ENCODE data around the gene AHSP. TPM values are rescaled to one million over a fixed set of nuclear protein-coding genes. Genes with fewer than 3 reads are reported as not detected.

Gene AHSP
- total and polyA plus RNA-seq, 2 donors (not counting 1 experiment from before 2014, with no cell fraction given), result not detected

DNA sequence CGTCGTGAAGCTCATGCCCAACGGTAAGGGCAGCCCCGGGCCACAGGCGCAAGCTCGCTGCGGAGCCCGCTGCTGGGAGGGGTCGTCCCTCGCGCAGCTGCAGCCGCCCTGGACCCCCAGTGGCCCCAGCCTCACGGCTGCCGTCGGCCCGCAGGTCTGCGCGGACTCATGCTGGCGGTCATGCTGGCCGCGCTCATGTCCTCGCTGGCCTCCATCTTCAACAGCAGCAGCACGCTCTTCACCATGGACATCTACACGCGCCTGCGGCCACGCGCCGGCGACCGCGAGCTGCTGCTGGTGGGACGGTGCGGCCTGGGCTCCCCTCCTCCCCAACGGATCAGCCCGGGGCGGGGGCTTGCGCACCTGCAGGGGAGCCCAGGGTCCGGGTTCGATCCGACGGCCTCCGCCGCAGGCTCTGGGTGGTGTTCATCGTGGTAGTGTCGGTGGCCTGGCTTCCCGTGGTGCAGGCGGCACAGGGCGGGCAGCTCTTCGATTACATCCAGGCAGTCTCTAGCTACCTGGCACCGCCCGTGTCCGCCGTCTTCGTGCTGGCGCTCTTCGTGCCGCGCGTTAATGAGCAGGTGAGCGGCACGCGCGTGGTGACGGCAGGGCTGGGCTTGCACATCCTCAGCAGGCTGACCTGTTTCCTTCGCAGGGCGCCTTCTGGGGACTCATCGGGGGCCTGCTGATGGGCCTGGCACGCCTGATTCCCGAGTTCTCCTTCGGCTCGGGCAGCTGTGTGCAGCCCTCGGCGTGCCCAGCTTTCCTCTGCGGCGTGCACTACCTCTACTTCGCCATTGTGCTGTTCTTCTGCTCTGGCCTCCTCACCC lies 39.0 kb upstream of the AHSP start:
- no peak overlapping the region for H3K27ac Mint-ChIP-seq
- H3K4me3 ChIP-seq (ENCODE audit: control extremely low read depth in 1 of 5, extremely low read depth in 1 of 5, insufficient read depth in 1 of 5, low read depth in 2 of 5, low read length in 4 of 5), result peak overlapping the region in 4 of 5 experiments; percentile 51 to 72 (median 63)
- ATAC-seq (ENCODE audit: low read depth) (no peak), DNase-seq (no peak)
- H3K4me3 Mint-ChIP-seq, result peak overlapping the region; percentile 96
- ChIA-PET POLR2A (interaction anchor here (2.1 kb wide), 1 partner anchor 12 kb away, joined by 6 read pairs; no protein-coding TSS in a partner anchor), CTCF (interaction anchor here (1.0 to 2.2 kb wide), 3 partner anchors 12 to 379 kb away, joined by 3 to 7 read pairs (median 6); partner anchors contain the start of gene ARMC5)
- peaks cover 0 to 20% of the 10 kb centered on the region in 2 experiments for H3K36me3 ChIP-seq (replicated peaks in 1 of 2; ENCODE audit: control extremely low read depth in 1 of 2, control insufficient read depth in 1 of 2, extremely low read depth in 1 of 2, insufficient read depth in 2 of 2, low read length in 1 of 2)
- peaks cover 3% of the 10 kb centered on the region for H3K27me3 Mint-ChIP-seq
- H3K9ac ChIP-seq (ENCODE audit: low read length), result peak overlapping the region; percentile 73
- peaks cover 6% of the 10 kb centered on the region for H4K20me1 ChIP-seq (ENCODE audit: control insufficient read depth, insufficient read depth, low read length, poor library complexity, severe bottlenecking)
- H3K27ac ChIP-seq (ENCODE audit: low read length in 2 of 2), result no peak overlapping the region
- H2AFZ ChIP-seq (ENCODE audit: insufficient read depth, low read depth, low read length, poor library complexity, severe bottlenecking), result peak overlapping the region; percentile 88
- peaks cover 0 to 12% (median 4%) of the 10 kb centered on the region in 4 experiments for H3K27me3 ChIP-seq (replicated peaks in 1 of 4; ENCODE audit: control extremely low read depth in 1 of 4, control insufficient read depth in 3 of 4, insufficient read depth in 4 of 4, low read length in 3 of 4)
- H3K4me1 Mint-ChIP-seq, result peaks cover 12% of the 10 kb centered on the region
- intact Hi-C loops (cut with micrococcal nuclease), result loop anchor here (1.0 kb wide), 1 partner anchor 11 kb away; no protein-coding TSS in a partner anchor
- H3K79me2 ChIP-seq (ENCODE audit: control insufficient read depth, insufficient read depth, low read length), result no peaks in the 10 kb centered on the region
- peaks cover 10 to 16% of the 10 kb centered on the region in 2 donors for H3K4me1 ChIP-seq (ENCODE audit: control insufficient read depth in 2 of 2, insufficient read depth in 2 of 2, low read length in 2 of 2)
- WGBS (ENCODE audit: insufficient coverage), result 75% methylated on average over 77 of the region's 77 CpGs
- TF ChIP-seq EZH2 (IDR thresholded peaks at IDR 0.05; ENCODE audit: borderline replicate concordance, insufficient read depth, low read depth, low read length, poor library complexity, severe bottlenecking), result no peak
- TF ChIP-seq, protein P1, sequence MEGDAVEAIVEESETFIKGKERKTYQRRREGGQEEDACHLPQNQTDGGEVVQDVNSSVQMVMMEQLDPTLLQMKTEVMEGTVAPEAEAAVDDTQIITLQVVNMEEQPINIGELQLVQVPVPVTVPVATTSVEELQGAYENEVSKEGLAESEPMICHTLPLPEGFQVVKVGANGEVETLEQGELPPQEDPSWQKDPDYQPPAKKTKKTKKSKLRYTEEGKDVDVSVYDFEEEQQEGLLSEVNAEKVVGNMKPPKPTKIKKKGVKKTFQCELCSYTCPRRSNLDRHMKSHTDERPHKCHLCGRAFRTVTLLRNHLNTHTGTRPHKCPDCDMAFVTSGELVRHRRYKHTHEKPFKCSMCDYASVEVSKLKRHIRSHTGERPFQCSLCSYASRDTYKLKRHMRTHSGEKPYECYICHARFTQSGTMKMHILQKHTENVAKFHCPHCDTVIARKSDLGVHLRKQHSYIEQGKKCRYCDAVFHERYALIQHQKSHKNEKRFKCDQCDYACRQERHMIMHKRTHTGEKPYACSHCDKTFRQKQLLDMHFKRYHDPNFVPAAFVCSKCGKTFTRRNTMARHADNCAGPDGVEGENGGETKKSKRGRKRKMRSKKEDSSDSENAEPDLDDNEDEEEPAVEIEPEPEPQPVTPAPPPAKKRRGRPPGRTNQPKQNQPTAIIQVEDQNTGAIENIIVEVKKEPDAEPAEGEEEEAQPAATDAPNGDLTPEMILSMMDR (IDR thresholded peaks at IDR 0.05), result no peak
- H3K4me2 ChIP-seq (replicated peaks; ENCODE audit: low read depth, low read length, poor library complexity, severe bottlenecking), result peak overlapping the region; percentile 96
- no peaks in the 10 kb centered on the region for H3K9me3 Mint-ChIP-seq (ENCODE audit: insufficient read depth)
- peaks cover 0 to 5% (median 0%) of the 10 kb centered on the region in 3 donors for H3K9me3 ChIP-seq (ENCODE audit: control extremely low read depth in 1 of 3, control insufficient read depth in 2 of 3, insufficient read depth in 1 of 3, low read length in 2 of 3)

DNA sequence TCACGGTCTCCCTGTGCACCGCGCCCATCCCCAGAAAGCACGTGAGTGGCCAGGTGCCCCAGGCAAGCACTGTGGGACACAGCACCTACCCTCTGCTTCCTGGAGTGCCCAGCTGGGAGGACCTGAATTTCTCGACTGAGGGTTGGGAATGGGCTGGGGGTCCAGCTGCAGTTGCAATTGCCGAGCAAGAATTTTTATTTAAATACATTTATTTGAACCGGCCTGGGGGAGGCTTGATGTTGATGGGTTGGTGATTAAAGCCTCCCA lies 38.5 kb upstream of the AHSP start:
- peaks cover 0 to 23% of the 10 kb centered on the region in 2 experiments for H3K36me3 ChIP-seq (replicated peaks in 1 of 2; ENCODE audit: control extremely low read depth in 1 of 2, control insufficient read depth in 1 of 2, extremely low read depth in 1 of 2, insufficient read depth in 2 of 2, low read length in 1 of 2)
- intact Hi-C loops (cut with micrococcal nuclease), result no loop called here
- CTCF ChIA-PET, result interaction anchor here (0.6 kb wide), 1 partner anchor 376 kb away, joined by 3 read pairs; no protein-coding TSS in a partner anchor
- H3K4me1 Mint-ChIP-seq, result peaks cover 12% of the 10 kb centered on the region
- peaks cover 0 to 12% (median 4%) of the 10 kb centered on the region in 4 experiments for H3K27me3 ChIP-seq (replicated peaks in 1 of 4; ENCODE audit: control extremely low read depth in 1 of 4, control insufficient read depth in 3 of 4, insufficient read depth in 4 of 4, low read length in 3 of 4)
- H3K4me3 ChIP-seq (ENCODE audit: control extremely low read depth in 1 of 5, extremely low read depth in 1 of 5, insufficient read depth in 1 of 5, low read depth in 2 of 5, low read length in 4 of 5), result no peak overlapping the region
- H3K9me3 ChIP-seq (ENCODE audit: control extremely low read depth in 1 of 3, control insufficient read depth in 2 of 3, insufficient read depth in 1 of 3, low read length in 2 of 3), result peaks cover 0 to 5% (median 0%) of the 10 kb centered on the region in 3 donors
- H3K79me2 ChIP-seq (ENCODE audit: control insufficient read depth, insufficient read depth, low read length), result no peaks in the 10 kb centered on the region
- no peaks in the 10 kb centered on the region for H3K9me3 Mint-ChIP-seq (ENCODE audit: insufficient read depth)
- H2AFZ ChIP-seq (ENCODE audit: insufficient read depth, low read depth, low read length, poor library complexity, severe bottlenecking), result no peak overlapping the region
- H3K4me1 ChIP-seq (ENCODE audit: control insufficient read depth in 2 of 2, insufficient read depth in 2 of 2, low read length in 2 of 2), result peaks cover 10 to 16% of the 10 kb centered on the region in 2 donors
- ATAC-seq (ENCODE audit: low read depth), result no peak
- H3K9ac ChIP-seq (ENCODE audit: low read length), result no peak overlapping the region
- H3K27ac Mint-ChIP-seq, result no peak overlapping the region
- H3K4me2 ChIP-seq (replicated peaks; ENCODE audit: low read depth, low read length, poor library complexity, severe bottlenecking), result no peak overlapping the region
- peaks cover 3% of the 10 kb centered on the region for H3K27me3 Mint-ChIP-seq
- 91% methylated on average over 4 of the region's 7 CpGs for WGBS (ENCODE audit: insufficient coverage)
- no peak overlapping the region for H3K27ac ChIP-seq (ENCODE audit: low read length in 2 of 2)
- H3K4me3 Mint-ChIP-seq, result peak overlapping the region; percentile 73
- POLR2A ChIA-PET, result interaction anchor here (2.1 kb wide), 1 partner anchor 12 kb away, joined by 6 read pairs; no protein-coding TSS in a partner anchor
- H4K20me1 ChIP-seq (ENCODE audit: control insufficient read depth, insufficient read depth, low read length, poor library complexity, severe bottlenecking), result peaks cover 6% of the 10 kb centered on the region
- no peak for DNase-seq
- no peak for TF ChIP-seq EZH2 (IDR thresholded peaks at IDR 0.05; ENCODE audit: borderline replicate concordance, insufficient read depth, low read depth, low read length, poor library complexity, severe bottlenecking)
- TF ChIP-seq, protein P1 (IDR thresholded peaks at IDR 0.05), result no peak

Data from B cell (primary cell).